Pancreas (tissue), 10 donors: ENCODE results near the gene MRAP. TPM values are rescaled to one million over a fixed set of nuclear protein-coding genes. Genes with fewer than 3 reads are reported as not detected.
"Not testable (repeated sequence)": the region's sequence is repeated elsewhere in the genome, so short reads cannot be mapped to it uniquely, and the experiment has no call there.

Experiments
- ATAC-seq, 4 donors: fragments of 200-7000 bp; cut with Tn5 transposase; one replicate each; pipeline versions ENCODE4 v1.8.0 to v1.9.1; 2020; ENCODE audit warnings: mild to moderate bottlenecking in 4 of 4, moderate library complexity in 4 of 4
- DNase-seq, 6 donors: peaks; one replicate each; pipeline ENCODE4 v3.0.0-alpha.2; 2020
- FAIRE-seq: peaks from 2 replicates; lab custom pipeline; 2012; peaks lifted over from hg19 to GRCh38; lab: Jason Lieb, UNC
- H3K27ac ChIP-seq, 4 donors: fragments of 200-600 bp; sonication (generic); 1 replicate in 3 of 4; 2 replicates in 1 of 4; pipeline versions ENCODE4 v1.5.0 to v1.8.0; 2020
- H3K27me3 ChIP-seq, 4 donors: fragments of 200-600 bp; one replicate each; pipeline ENCODE4 v1.8.0; 2021
- H3K36me3 ChIP-seq, 3 donors: fragments of 200-600 bp; sonication (generic) in 1 of 3; one replicate each; pipeline versions ENCODE4 v1.5.0 to v1.8.0; 2020 to 2021
- H3K4me1 ChIP-seq, 3 donors: fragments of 200-600 bp; one replicate each; pipeline ENCODE4 v1.8.0; 2021
- H3K4me3 ChIP-seq, 4 donors: fragments of 200-600 bp; sonication (generic) in 2 of 4; one replicate each; pipeline versions ENCODE4 v1.5.0 to v1.8.0; 2020 to 2021
- H3K9me3 ChIP-seq, 4 donors: fragments of 200-600 bp; one replicate each; pipeline ENCODE4 v1.8.0; 2021
- WGBS, 2 donors: extraction: QIAGEN DNeasy Blood & Tissue Kit; methylation state at CpG; one replicate each; pipeline ENCODE4 v1.1.7; 2013; 5-methylcytosine and 5-hydroxymethylcytosine counted together
- intact Hi-C, 3 donors: fragments of 100-400 bp; cut with DNase I; formaldehyde crosslinking; loops; one replicate each; pipeline versions ENCODE4 v1.11.1 to v1.14.2; 2022
- polyA plus RNA-seq, 2 donors: library from polyadenylated mRNA; stranded (reverse); fragments of 200-250 nt; gene quantifications; one replicate each; pipeline ENCODE4 v1.2.3, GENCODE V29; 2013
- total RNA-seq, 6 donors: library from RNA; stranded (reverse); fragmentation: NEBNext Ultra II Directional in 4 of 6; extraction: Animal tissue kit (Norgen Biotek cat#: 25700) in 4 of 6; gene quantifications; one replicate each; pipeline versions ENCODE4 v1.2.1 to v1.2.4, GENCODE V29; 2021 to 2023
- TF ChIP-seq, protein P1 (sequence below), 4 donors: fragments of 200-600 bp; sonication (generic) in 3 of 4; IDR thresholded peaks; one replicate each; pipeline versions ENCODE4 v1.5.0 to v1.8.0; 2021; ENCODE audit warnings: antibody characterized with exemption in 4 of 4
- donor health status: healthy with polysubstance abuse.
- donor health status: DM: no; HTN: no; CAD: no; lungs with moderate emphysema.
- donor health status: DM: no; HTN: no; CAD: no.
- donor health status: control.
- donor health status: control.
- donor health status: Bipolar disorder and iron deficiency.
- donor health status: DM: yes; HTN: yes; CAD: no.
- donor health status: DM: no; HTN: no; CAD: no.
- donor health status: DM: no; HTN: no; CAD: no.
- donor health status: DM: yes; HTN: yes; CAD: no.

The MRAP gene
- total and polyA plus RNA-seq, 8 donors = 0.23 to 1.0 (median 0.28) TPM; not detected in 5

DNA sequence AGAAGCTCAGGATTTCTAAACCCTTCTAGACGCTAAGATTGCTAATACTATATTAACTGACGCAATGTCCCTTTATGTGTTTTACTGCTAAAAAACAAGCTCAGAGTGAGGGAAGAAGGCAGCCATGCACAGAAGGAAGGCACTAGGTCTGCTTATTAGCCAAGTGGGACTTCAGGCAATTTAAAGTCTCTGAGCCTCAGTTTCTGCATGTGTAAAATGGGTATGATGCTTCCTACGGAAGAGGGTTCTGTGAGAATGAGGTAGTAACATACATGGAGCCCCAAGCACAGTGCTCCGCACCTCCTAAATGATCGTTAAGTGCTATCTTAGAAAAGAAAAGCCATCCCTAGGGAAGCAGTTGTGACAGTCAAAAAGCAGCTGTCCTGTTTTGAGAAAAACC, 36.7 kb upstream of the MRAP start:
- H3K27ac ChIP-seq = no peak overlapping the region
- TF ChIP-seq, protein P1, sequence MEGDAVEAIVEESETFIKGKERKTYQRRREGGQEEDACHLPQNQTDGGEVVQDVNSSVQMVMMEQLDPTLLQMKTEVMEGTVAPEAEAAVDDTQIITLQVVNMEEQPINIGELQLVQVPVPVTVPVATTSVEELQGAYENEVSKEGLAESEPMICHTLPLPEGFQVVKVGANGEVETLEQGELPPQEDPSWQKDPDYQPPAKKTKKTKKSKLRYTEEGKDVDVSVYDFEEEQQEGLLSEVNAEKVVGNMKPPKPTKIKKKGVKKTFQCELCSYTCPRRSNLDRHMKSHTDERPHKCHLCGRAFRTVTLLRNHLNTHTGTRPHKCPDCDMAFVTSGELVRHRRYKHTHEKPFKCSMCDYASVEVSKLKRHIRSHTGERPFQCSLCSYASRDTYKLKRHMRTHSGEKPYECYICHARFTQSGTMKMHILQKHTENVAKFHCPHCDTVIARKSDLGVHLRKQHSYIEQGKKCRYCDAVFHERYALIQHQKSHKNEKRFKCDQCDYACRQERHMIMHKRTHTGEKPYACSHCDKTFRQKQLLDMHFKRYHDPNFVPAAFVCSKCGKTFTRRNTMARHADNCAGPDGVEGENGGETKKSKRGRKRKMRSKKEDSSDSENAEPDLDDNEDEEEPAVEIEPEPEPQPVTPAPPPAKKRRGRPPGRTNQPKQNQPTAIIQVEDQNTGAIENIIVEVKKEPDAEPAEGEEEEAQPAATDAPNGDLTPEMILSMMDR (IDR thresholded peaks at IDR 0.05) = no peak
- intact Hi-C loops = loop anchor here in 2 of 3 donors (5.0 to 10.0 kb wide), 2 partner anchors 395 to 487 kb away; no protein-coding TSS in a partner anchor
- no peaks in the 10 kb centered on the region for H3K36me3 ChIP-seq
- no peaks in the 10 kb centered on the region for H3K27me3 ChIP-seq
- DNase-seq (no peak), ATAC-seq (no peak), FAIRE-seq (no peak)
- peaks cover 0 to 6% (median 3%) of the 10 kb centered on the region in 3 donors for H3K4me1 ChIP-seq
- WGBS, 2 donors = 91 to 93% methylated on average over 5 of the region's 5 CpGs
- no peak overlapping the region for H3K4me3 ChIP-seq
- no peaks in the 10 kb centered on the region for H3K9me3 ChIP-seq

DNA sequence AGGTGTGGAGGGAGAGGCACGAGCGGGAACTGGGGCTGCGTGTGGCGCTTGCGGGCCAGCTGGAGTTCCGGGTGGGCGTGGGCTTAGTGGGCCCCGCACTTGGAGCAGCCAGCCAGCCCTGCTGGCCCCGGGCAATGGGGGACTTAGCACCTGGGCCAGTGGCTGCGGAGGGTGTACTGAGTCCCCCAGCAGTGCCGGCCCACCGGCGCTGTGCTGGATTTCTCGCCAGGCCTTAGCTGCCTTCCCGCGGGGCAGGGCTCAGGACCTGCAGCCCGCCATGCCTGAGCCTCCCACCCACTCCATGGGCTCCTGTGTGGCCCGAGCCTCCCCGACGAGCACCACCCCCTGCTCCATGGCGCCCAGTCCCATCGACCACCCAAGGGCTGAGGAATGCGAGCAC, 33.3 kb upstream of the MRAP start:
- ATAC-seq, H3K27me3 ChIP-seq, H3K9me3 ChIP-seq, H3K4me3 ChIP-seq, H3K4me1 ChIP-seq, H3K36me3 ChIP-seq, H3K27ac ChIP-seq, FAIRE-seq, DNase-seq: not testable (repeated sequence)
- 91 to 97% methylated on average over 14 to 23 of the region's 23 CpGs for WGBS, 2 donors
- intact Hi-C loops = loop anchor here in 1 of 3 donors (10.0 kb wide), 1 partner anchor 491 kb away; no protein-coding TSS in a partner anchor

DNA sequence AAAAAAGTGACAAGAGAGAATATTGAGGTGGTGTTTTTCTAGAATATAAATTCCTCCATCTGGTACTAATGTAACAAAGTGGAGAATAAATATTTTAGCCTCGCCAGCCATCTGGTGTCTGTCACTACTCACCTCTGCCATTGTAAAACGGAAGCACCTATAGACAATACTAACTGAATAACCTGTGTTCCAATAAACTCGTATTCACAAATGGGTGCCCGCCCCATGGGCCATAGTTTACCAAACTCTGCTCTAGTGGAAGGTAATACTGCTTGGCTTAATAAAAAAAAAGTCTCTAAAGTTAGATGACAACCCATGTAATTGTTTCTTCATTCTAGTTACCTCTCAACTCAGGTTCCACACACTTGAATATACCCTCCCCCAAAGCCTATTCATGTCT, 27.9 kb upstream of the MRAP start:
- DNase-seq = no peak
- no peak for FAIRE-seq
- TF ChIP-seq, protein P1 (IDR thresholded peaks at IDR 0.05) = no peak

DNA sequence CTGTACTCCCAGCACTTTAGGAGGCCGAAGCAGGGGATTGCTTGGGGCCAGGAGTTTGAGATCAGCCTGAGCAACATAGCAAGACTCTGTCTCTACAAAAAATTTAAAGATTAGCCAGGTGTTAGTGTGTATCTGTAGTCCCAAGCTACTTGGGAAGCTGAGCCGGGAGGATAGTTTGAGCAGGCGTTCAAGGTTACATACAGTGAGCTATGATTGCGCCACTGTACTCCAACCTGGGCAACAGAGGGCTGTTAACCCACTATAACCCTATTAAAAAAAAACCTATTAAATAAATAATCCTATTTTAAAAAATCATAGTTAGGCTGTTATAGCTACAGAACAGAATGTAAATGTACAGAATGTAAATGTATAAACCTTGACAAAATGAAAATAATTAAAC, 22.0 kb upstream of the MRAP start:
- 51 to 58% methylated on average over 4 of the region's 4 CpGs for WGBS, 2 donors
- Histone ChIP-seq H3K27me3 (no peaks in the 10 kb centered on the region), H3K4me3 (no peak overlapping the region), H3K36me3 (no peaks in the 10 kb centered on the region), H3K9me3 (no peaks in the 10 kb centered on the region), H3K27ac (no peak overlapping the region), H3K4me1 (peaks cover 0 to 13% (median 0%) of the 10 kb centered on the region in 3 donors)
- intact Hi-C loops = no loop called here
- TF ChIP-seq, protein P1 (IDR thresholded peaks at IDR 0.05) = no peak
- ATAC-seq (no peak), FAIRE-seq (no peak), DNase-seq (no peak)

More for the DNA sequence above, 27.9 kb upstream of the MRAP start:
- no peak for ATAC-seq
- H3K9me3 ChIP-seq = no peaks in the 10 kb centered on the region
- H3K36me3 ChIP-seq = peaks cover 0 to 8% (median 0%) of the 10 kb centered on the region in 3 donors
- no peak overlapping the region for H3K4me3 ChIP-seq
- WGBS, 2 donors = 78 to 86% methylated on average over 4 of the region's 4 CpGs
- no peaks in the 10 kb centered on the region for H3K27me3 ChIP-seq
- intact Hi-C loops = no loop called here
- H3K4me1 ChIP-seq = no peaks in the 10 kb centered on the region
- no peak overlapping the region for H3K27ac ChIP-seq

DNA sequence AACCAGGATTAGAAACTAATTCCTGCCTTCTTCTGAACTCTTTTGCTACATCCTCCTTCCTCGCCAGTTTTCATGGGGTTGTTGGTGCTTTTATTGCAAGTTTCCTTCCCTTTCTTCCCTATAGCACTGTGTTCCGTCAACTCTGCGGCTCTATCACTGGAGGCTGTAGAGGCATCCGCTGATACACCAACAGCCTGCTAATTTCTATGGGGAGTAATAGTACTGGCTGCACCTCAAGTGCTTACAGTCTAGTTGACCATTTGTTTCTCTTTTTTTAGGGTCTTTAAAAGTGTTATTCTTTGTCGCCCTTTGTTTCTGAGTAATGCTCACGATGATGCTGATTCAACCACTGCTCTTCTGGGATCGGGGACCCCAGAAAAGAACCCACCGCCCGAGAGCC, 20.6 kb upstream of the MRAP start:
- Histone ChIP-seq H3K9me3 (no peaks in the 10 kb centered on the region), H3K27me3 (no peaks in the 10 kb centered on the region), H3K36me3 (no peaks in the 10 kb centered on the region), H3K4me1 (peaks cover 0 to 13% (median 0%) of the 10 kb centered on the region in 3 donors), H3K4me3 (peak overlapping the region; percentile 40 to 81 (median 66)), H3K27ac (no peak overlapping the region)
- TF ChIP-seq, protein P1 (IDR thresholded peaks at IDR 0.05) = no peak
- FAIRE-seq (no peak), ATAC-seq (no peak), DNase-seq (no peak)
- intact Hi-C loops = no loop called here
- WGBS, 2 donors = 3 to 4% methylated on average over 9 of the region's 9 CpGs
